Measurements from ENCODE around the gene BARX1. TPM values are rescaled to one million over a fixed set of nuclear protein-coding genes. Genes with fewer than 3 reads are reported as not detected.

BARX1 gene
- total RNA-seq, 1 donor from 2014 or later, result 11.8 TPM

GRCh38 chr9:93950619-93951601 lies 4.2 kb downstream of the BARX1 start:
- no peak overlapping the region for H3K27ac Mint-ChIP-seq
- no peak for TF ChIP-seq CTCF (conservative IDR thresholded peaks at IDR 0.05)
- H3K36me3 Mint-ChIP-seq, result peaks cover 10% of the 10 kb centered on the region
- peaks cover 87% of the 10 kb centered on the region for H3K27me3 Mint-ChIP-seq
- H3K4me3 Mint-ChIP-seq, result peak overlapping the region; percentile 80
- no peak for DNase-seq (ENCODE audit: extremely low spot score, unreplicated experiment)
- peaks cover 4% of the 10 kb centered on the region for H3K9me3 Mint-ChIP-seq
- H3K4me1 Mint-ChIP-seq (ENCODE audit: unreplicated experiment), result peaks cover 33% of the 10 kb centered on the region

DNA sequence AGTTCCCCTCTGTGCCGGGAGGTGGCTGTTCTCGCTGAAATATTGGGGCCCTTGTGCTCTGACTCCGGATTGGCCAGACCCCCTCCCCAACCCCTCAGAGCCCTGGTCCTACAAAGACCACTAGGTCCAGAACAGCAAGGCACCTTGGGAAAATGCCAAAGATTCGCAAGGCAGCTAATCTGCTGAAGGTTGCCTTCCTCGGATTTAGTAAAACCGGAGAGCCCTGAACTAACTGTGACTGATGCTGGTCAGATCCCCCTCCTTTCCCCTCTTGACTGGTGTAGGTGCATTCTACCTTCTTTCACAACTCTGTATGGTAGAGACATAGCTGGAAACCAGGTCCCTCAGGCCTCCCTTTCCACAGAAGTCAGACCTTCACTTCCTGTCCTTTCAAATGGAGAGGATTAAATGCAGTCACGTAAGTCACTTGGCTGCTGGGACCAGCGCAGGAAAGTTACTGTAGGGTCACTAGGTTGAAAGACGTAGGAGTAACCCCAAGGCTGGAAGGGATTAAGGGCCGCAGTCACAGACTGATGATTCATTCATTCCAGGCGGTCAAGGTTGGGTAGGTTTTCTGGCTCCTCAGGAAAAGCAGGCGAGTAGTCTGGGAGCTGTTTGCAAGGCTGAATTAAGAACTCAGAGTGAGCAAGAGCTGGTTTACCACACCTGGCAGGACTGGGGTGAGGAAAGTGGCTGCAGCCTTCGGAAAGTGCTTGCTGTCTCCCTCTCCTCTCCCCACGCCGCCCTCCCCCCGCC lies 5.3 kb downstream of the BARX1 start:
- peak overlapping the region; percentile 59 for H3K4me3 Mint-ChIP-seq
- no peak for DNase-seq (ENCODE audit: extremely low spot score, unreplicated experiment)
- H3K4me1 Mint-ChIP-seq (ENCODE audit: unreplicated experiment), result peaks cover 37% of the 10 kb centered on the region
- peaks cover 10% of the 10 kb centered on the region for H3K36me3 Mint-ChIP-seq
- TF ChIP-seq CTCF (conservative IDR thresholded peaks at IDR 0.05), result no peak
- no peak overlapping the region for H3K27ac Mint-ChIP-seq
- H3K27me3 Mint-ChIP-seq, result peaks cover 91% of the 10 kb centered on the region
- H3K9me3 Mint-ChIP-seq, result peaks cover 4% of the 10 kb centered on the region

- TF ChIP-seq CTCF (conservative IDR thresholded peaks at IDR 0.05), result no peak
- peaks cover 10% of the 10 kb centered on the region for H3K36me3 Mint-ChIP-seq
- no peak for DNase-seq (ENCODE audit: extremely low spot score, unreplicated experiment)
- peaks cover 37% of the 10 kb centered on the region for H3K4me1 Mint-ChIP-seq (ENCODE audit: unreplicated experiment)
- H3K27ac Mint-ChIP-seq, result no peak overlapping the region
- peaks cover 4% of the 10 kb centered on the region for H3K9me3 Mint-ChIP-seq
- H3K27me3 Mint-ChIP-seq, result peaks cover 97% of the 10 kb centered on the region
- H3K4me3 Mint-ChIP-seq, result peak overlapping the region; percentile 67
These were observed 6.0 kb downstream of the BARX1 start for GRCh38 chr9:93949073-93949693.

- peaks cover 7% of the 10 kb centered on the region for H3K36me3 Mint-ChIP-seq
- peaks cover 98% of the 10 kb centered on the region for H3K27me3 Mint-ChIP-seq
- peak overlapping the region; percentile 67 for H3K4me3 Mint-ChIP-seq
- peaks cover 4% of the 10 kb centered on the region for H3K9me3 Mint-ChIP-seq
- no peak for TF ChIP-seq CTCF (conservative IDR thresholded peaks at IDR 0.05)
- peaks cover 31% of the 10 kb centered on the region for H3K4me1 Mint-ChIP-seq (ENCODE audit: unreplicated experiment)
- no peak for DNase-seq (ENCODE audit: extremely low spot score, unreplicated experiment)
- H3K27ac Mint-ChIP-seq, result no peak overlapping the region
These were observed 6.6 kb downstream of the BARX1 start for GRCh38 chr9:93948441-93949072.

DNA sequence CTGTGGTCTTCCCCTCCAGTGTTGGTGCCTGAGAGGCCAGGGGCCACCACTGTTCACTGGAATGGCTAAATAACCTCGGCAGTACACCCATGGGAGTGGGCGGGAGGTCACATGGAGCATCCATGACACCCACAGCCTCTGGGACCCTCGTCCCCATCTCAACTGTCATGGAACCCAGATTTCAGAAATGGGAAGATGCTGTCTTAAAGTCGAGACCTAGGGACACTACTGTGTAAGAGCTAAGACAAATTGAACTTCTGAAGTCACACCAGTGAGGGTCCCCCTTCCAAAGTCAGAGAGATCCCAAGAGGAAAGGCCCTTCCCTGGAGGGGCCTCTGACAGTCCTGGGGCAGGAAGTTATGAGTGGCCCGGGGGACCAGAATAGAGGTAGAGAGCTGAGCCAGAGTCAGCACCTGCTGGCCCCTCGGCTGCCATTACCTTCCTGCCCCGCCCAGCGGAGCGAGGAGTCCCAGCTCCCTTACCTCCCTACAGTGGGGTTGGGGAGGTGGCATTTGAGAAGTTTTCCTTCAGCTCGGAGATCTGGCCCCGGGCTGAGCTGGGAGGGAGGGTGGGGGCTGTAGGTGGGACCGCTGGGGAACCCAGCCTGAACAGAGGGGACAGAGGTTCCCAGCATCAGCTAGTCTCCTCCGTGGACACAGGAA lies 7.6 kb downstream of the BARX1 start:
- H3K9me3 Mint-ChIP-seq, result peaks cover 4% of the 10 kb centered on the region
- peaks cover 98% of the 10 kb centered on the region for H3K27me3 Mint-ChIP-seq
- H3K4me1 Mint-ChIP-seq (ENCODE audit: unreplicated experiment), result peaks cover 27% of the 10 kb centered on the region
- TF ChIP-seq CTCF (conservative IDR thresholded peaks at IDR 0.05), result no peak
- no peak for DNase-seq (ENCODE audit: extremely low spot score, unreplicated experiment)
- H3K27ac Mint-ChIP-seq, result no peak overlapping the region
- H3K4me3 Mint-ChIP-seq, result no peak overlapping the region
- H3K36me3 Mint-ChIP-seq, result peaks cover 4% of the 10 kb centered on the region
